ENCODE measurements around the gene AMPH.

DNA sequence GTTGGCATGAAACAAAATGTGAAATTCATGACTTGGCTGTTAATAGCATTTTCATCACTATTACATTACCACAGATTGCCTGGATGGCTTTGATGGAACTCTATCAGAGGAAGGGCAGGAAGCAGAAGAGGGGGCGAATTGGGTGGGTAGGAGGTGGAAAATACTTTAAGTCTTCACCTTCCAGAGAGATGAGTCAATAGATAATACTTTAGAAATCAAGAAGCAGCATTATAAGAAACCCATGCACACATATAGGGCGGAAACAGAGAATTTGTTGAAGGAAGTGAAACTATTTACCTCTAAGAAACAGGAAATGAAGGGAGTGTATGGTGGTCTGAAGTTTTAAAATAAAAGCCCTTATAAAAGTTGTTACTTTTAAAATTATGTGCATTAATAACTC lies 205.7 kb downstream of the AMPH start:
- TF ChIP-seq, protein P1, sequence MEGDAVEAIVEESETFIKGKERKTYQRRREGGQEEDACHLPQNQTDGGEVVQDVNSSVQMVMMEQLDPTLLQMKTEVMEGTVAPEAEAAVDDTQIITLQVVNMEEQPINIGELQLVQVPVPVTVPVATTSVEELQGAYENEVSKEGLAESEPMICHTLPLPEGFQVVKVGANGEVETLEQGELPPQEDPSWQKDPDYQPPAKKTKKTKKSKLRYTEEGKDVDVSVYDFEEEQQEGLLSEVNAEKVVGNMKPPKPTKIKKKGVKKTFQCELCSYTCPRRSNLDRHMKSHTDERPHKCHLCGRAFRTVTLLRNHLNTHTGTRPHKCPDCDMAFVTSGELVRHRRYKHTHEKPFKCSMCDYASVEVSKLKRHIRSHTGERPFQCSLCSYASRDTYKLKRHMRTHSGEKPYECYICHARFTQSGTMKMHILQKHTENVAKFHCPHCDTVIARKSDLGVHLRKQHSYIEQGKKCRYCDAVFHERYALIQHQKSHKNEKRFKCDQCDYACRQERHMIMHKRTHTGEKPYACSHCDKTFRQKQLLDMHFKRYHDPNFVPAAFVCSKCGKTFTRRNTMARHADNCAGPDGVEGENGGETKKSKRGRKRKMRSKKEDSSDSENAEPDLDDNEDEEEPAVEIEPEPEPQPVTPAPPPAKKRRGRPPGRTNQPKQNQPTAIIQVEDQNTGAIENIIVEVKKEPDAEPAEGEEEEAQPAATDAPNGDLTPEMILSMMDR (conservative IDR thresholded peaks at IDR 0.05; ENCODE audit: low read depth, low read length) = no peak
- TF ChIP-seq POLR2A (IDR thresholded peaks at IDR 0.05; ENCODE audit: low read depth, low read length) = no peak
- no peak for TF ChIP-seq MAFK (IDR thresholded peaks at IDR 0.05; ENCODE audit: low read depth, low read length)
- TF ChIP-seq RAD21 (IDR thresholded peaks at IDR 0.05; ENCODE audit: low read length) = no peak
- TF ChIP-seq RCOR1 (IDR thresholded peaks at IDR 0.05; ENCODE audit: insufficient replicate concordance, low read length) = no peak
- TF ChIP-seq RFX5 (IDR thresholded peaks at IDR 0.05; ENCODE audit: low read depth, low read length) = no peak
- no peak for TF ChIP-seq MAZ (IDR thresholded peaks at IDR 0.05; ENCODE audit: borderline replicate concordance, low read depth, low read length)
